Rectal smooth muscle tissue (tissue), 1 donor: ENCODE results near the gene PRR7.

Source experiments
- H3K27ac ChIP-seq: one replicate; pipeline ENCODE4 v1.7.0; 2013; ENCODE audit warnings: low read depth, low read length, inconsistent platforms
- H3K27me3 ChIP-seq: one replicate; pipeline ENCODE4 v1.7.0; 2013; ENCODE audit warnings: low read length; ENCODE audit not compliant: control insufficient read depth, insufficient read depth
- H3K36me3 ChIP-seq: one replicate; pipeline ENCODE4 v1.7.0; 2013; ENCODE audit warnings: low read length; ENCODE audit not compliant: control insufficient read depth, insufficient read depth
- H3K4me1 ChIP-seq: one replicate; pipeline ENCODE4 v1.7.0; 2013; ENCODE audit warnings: low read length; ENCODE audit not compliant: control insufficient read depth, insufficient read depth
- H3K4me3 ChIP-seq: one replicate; pipeline ENCODE4 v1.7.0; 2013; ENCODE audit warnings: low read length
- H3K9ac ChIP-seq: one replicate; pipeline ENCODE4 v1.7.0; 2013; ENCODE audit warnings: low read length

The PRR7 gene

GRCh38 chr5:177474002-177474476 is 27.4 kb downstream of the PRR7 start:
- peaks cover 31% of the 10 kb centered on the region for H3K4me1 ChIP-seq
- peak overlapping the region; percentile 34 for H3K27ac ChIP-seq

GRCh38 chr5:177474846-177475562 is 28.4 kb downstream of the PRR7 start:
- peak overlapping the region; percentile 34 for H3K27ac ChIP-seq

More at GRCh38 chr5:177474002-177474476, 27.4 kb downstream of the PRR7 start:
- Histone ChIP-seq H3K9ac (no peak overlapping the region), H3K36me3 (no peaks in the 10 kb centered on the region), H3K27me3 (no peaks in the 10 kb centered on the region), H3K4me3 (no peak overlapping the region)

GRCh38 chr5:177475563-177476427 is 29.2 kb downstream of the PRR7 start:
- Histone ChIP-seq H3K36me3 (no peaks in the 10 kb centered on the region), H3K9ac (no peak overlapping the region), H3K27me3 (no peaks in the 10 kb centered on the region), H3K4me1 (peaks cover 38% of the 10 kb centered on the region), H3K4me3 (no peak overlapping the region), H3K27ac (peak overlapping the region; percentile 72)

More at GRCh38 chr5:177474846-177475562, 28.4 kb downstream of the PRR7 start:
- no peak overlapping the region for H3K9ac ChIP-seq
- peaks cover 38% of the 10 kb centered on the region for H3K4me1 ChIP-seq
- no peaks in the 10 kb centered on the region for H3K36me3 ChIP-seq
- no peaks in the 10 kb centered on the region for H3K27me3 ChIP-seq
- H3K4me3 ChIP-seq: no peak overlapping the region

GRCh38 chr5:177476531-177477233 is 30.1 kb downstream of the PRR7 start:
- Histone ChIP-seq H3K27ac (peak overlapping the region; percentile 72), H3K4me3 (no peak overlapping the region), H3K27me3 (no peaks in the 10 kb centered on the region), H3K36me3 (peaks cover 1% of the 10 kb centered on the region), H3K4me1 (peaks cover 35% of the 10 kb centered on the region), H3K9ac (no peak overlapping the region)

- peaks cover 3% of the 10 kb centered on the region for H3K36me3 ChIP-seq
- peak overlapping the region; percentile 72 for H3K27ac ChIP-seq
- H3K27me3 ChIP-seq: no peaks in the 10 kb centered on the region
- peaks cover 27% of the 10 kb centered on the region for H3K4me1 ChIP-seq
- no peak overlapping the region for H3K4me3 ChIP-seq
- no peak overlapping the region for H3K9ac ChIP-seq
These were observed 31.3 kb downstream of the PRR7 start for GRCh38 chr5:177477701-177478477.

GRCh38 chr5:177478711-177479646 is 32.4 kb downstream of the PRR7 start:
- peak overlapping the region; percentile 42 for H3K9ac ChIP-seq
- H3K4me1 ChIP-seq: peaks cover 36% of the 10 kb centered on the region
- no peak overlapping the region for H3K4me3 ChIP-seq
- H3K36me3 ChIP-seq: peaks cover 3% of the 10 kb centered on the region
- no peaks in the 10 kb centered on the region for H3K27me3 ChIP-seq
- H3K27ac ChIP-seq: peak overlapping the region; percentile 88

GRCh38 chr5:177479774-177480173 is 33.2 kb downstream of the PRR7 start:
- Histone ChIP-seq H3K27me3 (no peaks in the 10 kb centered on the region), H3K4me1 (peaks cover 44% of the 10 kb centered on the region), H3K27ac (peak overlapping the region; percentile 88), H3K36me3 (peaks cover 6% of the 10 kb centered on the region), H3K4me3 (no peak overlapping the region), H3K9ac (no peak overlapping the region)

GRCh38 chr5:177482359-177482795 is 35.8 kb downstream of the PRR7 start:
- peaks cover 11% of the 10 kb centered on the region for H3K36me3 ChIP-seq
- H3K4me1 ChIP-seq: peaks cover 38% of the 10 kb centered on the region
- H3K9ac ChIP-seq: no peak overlapping the region
- H3K4me3 ChIP-seq: no peak overlapping the region
- H3K27ac ChIP-seq: peak overlapping the region; percentile 53
- no peaks in the 10 kb centered on the region for H3K27me3 ChIP-seq

- peak overlapping the region; percentile 70 for H3K27ac ChIP-seq
- H3K4me3 ChIP-seq: no peak overlapping the region
- peaks cover 18% of the 10 kb centered on the region for H3K36me3 ChIP-seq
- peaks cover 38% of the 10 kb centered on the region for H3K4me1 ChIP-seq
- no peaks in the 10 kb centered on the region for H3K27me3 ChIP-seq
- no peak overlapping the region for H3K9ac ChIP-seq
These were observed 36.4 kb downstream of the PRR7 start for GRCh38 chr5:177483042-177483441.

GRCh38 chr5:177483994-177484901 is 37.6 kb downstream of the PRR7 start:
- H3K27me3 ChIP-seq: no peaks in the 10 kb centered on the region
- H3K4me1 ChIP-seq: peaks cover 32% of the 10 kb centered on the region
- no peak overlapping the region for H3K4me3 ChIP-seq
- peaks cover 26% of the 10 kb centered on the region for H3K36me3 ChIP-seq
- peak overlapping the region; percentile 70 for H3K27ac ChIP-seq
- H3K9ac ChIP-seq: no peak overlapping the region
